Calu3 (cell line): ENCODE measurements around the gene FGR. TPM values are rescaled to one million over a fixed set of nuclear protein-coding genes. Genes with fewer than 3 reads are reported as not detected.

ENCODE experiments used
- BruUV-seq: library from RNA; stranded (reverse); fragments of 400-500 nt; replicated peaks from 2 replicates; lab custom pipeline; 2021; lab: Mats Ljungman, UMichigan
- CTCF ChIA-PET: fragments of 300-600 bp; sonication (Branson Sonifier 250); formaldehyde crosslinking; loops from one replicate; lab custom pipeline; 2022; ENCODE audit warnings: antibody characterized with exemption; lab: Charles Lee
- DNase-seq: peaks from one replicate; pipeline ENCODE4 v3.0.0; 2022
- H3K27ac Mint-ChIP-seq: one replicate; pipeline ENCODE4 v1.8.0; 2022; ENCODE audit warnings: mixed read lengths; ENCODE audit not compliant: unreplicated experiment
- H3K27me3 Mint-ChIP-seq: one replicate; pipeline ENCODE4 v1.8.0; 2022; ENCODE audit warnings: mixed read lengths; ENCODE audit not compliant: unreplicated experiment
- H3K36me3 Mint-ChIP-seq: one replicate; pipeline ENCODE4 v1.8.0; 2022; ENCODE audit warnings: mild to moderate bottlenecking, moderate library complexity, mixed read lengths; ENCODE audit not compliant: insufficient read depth, unreplicated experiment
- H3K4me1 Mint-ChIP-seq: one replicate; pipeline ENCODE4 v1.8.0; 2022; ENCODE audit warnings: mild to moderate bottlenecking, low read depth, mixed read lengths; ENCODE audit not compliant: unreplicated experiment
- H3K4me3 Mint-ChIP-seq: one replicate; pipeline ENCODE4 v1.8.0; 2022; ENCODE audit warnings: mild to moderate bottlenecking, low read depth, moderate library complexity, mixed read lengths; ENCODE audit not compliant: unreplicated experiment
- H3K9me3 Mint-ChIP-seq: one replicate; pipeline ENCODE4 v1.8.0; 2022; ENCODE audit warnings: low read depth, mixed read lengths; ENCODE audit not compliant: unreplicated experiment
- intact Hi-C: fragments of 100-400 bp; cut with micrococcal nuclease; formaldehyde crosslinking; loops from one replicate; pipeline ENCODE4 v1.10.0; 2022; ENCODE audit not compliant: unreplicated experiment
- total RNA-seq: library from RNA; stranded (reverse); gene quantifications from 2 replicates; pipeline ENCODE4 v1.2.3, GENCODE V29; 2022
- TF ChIP-seq, protein P1 (sequence below): fragments of 200-600 bp; IDR thresholded peaks from one replicate; pipeline ENCODE4 v1.8.0; 2022; ENCODE audit warnings: antibody characterized with exemption; ENCODE audit not compliant: unreplicated experiment

FGR gene
- total RNA-seq, 1 experiment from 2014 or later = not detected

DNA sequence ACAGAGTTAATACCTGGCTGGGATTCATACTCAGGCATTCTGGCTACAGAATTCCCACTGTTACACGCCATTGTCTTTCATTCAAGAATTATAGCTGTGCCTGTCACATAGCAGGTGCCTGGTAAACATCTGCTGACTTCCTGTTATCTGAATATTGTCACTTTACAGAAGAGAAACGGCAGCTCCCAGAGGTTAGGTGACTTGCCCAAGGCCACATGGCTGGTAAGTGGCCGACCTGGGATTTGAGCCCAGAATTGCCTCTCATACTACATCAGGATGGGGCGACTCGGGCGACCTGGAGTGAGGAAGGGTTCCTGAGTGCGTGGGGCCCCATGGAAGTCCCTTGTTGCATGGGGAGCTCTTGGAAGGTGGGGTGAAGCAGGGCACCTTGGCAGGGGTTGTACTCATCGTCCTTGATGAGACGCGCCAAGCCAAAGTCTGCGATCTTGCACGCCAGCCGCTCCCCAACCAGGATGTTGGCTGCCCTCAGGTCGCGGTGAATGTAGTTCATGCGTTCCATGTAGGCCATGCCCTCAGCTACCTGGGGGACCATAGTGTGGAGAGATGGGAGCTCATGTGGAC is 20.9 kb downstream of the FGR start:
- no peak overlapping the region for H3K4me3 Mint-ChIP-seq
- H3K27me3 Mint-ChIP-seq = peaks cover 36% of the 10 kb centered on the region
- TF ChIP-seq, protein P1, sequence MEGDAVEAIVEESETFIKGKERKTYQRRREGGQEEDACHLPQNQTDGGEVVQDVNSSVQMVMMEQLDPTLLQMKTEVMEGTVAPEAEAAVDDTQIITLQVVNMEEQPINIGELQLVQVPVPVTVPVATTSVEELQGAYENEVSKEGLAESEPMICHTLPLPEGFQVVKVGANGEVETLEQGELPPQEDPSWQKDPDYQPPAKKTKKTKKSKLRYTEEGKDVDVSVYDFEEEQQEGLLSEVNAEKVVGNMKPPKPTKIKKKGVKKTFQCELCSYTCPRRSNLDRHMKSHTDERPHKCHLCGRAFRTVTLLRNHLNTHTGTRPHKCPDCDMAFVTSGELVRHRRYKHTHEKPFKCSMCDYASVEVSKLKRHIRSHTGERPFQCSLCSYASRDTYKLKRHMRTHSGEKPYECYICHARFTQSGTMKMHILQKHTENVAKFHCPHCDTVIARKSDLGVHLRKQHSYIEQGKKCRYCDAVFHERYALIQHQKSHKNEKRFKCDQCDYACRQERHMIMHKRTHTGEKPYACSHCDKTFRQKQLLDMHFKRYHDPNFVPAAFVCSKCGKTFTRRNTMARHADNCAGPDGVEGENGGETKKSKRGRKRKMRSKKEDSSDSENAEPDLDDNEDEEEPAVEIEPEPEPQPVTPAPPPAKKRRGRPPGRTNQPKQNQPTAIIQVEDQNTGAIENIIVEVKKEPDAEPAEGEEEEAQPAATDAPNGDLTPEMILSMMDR = no peak
- H3K9me3 Mint-ChIP-seq = no peaks in the 10 kb centered on the region
- CTCF ChIA-PET = no interaction called here
- no TSS peak for BruUV-seq
- no peak overlapping the region for H3K27ac Mint-ChIP-seq
- no peak for DNase-seq
- H3K36me3 Mint-ChIP-seq = no peaks in the 10 kb centered on the region
- H3K4me1 Mint-ChIP-seq = no peaks in the 10 kb centered on the region
- intact Hi-C loops = no loop called here

- Mint-ChIP-seq H3K4me1 (no peaks in the 10 kb centered on the region), H3K9me3 (no peaks in the 10 kb centered on the region), H3K27me3 (peaks cover 22% of the 10 kb centered on the region), H3K4me3 (no peak overlapping the region), H3K36me3 (no peaks in the 10 kb centered on the region), H3K27ac (no peak overlapping the region)
- TF ChIP-seq, protein P1 = no peak
- intact Hi-C loops = no loop called here
- BruUV-seq = no TSS peak
- DNase-seq = no peak
- CTCF ChIA-PET = no interaction called here
Observed at GRCh38 chr1:27612718-27613117, 22.3 kb downstream of the FGR start.

DNA sequence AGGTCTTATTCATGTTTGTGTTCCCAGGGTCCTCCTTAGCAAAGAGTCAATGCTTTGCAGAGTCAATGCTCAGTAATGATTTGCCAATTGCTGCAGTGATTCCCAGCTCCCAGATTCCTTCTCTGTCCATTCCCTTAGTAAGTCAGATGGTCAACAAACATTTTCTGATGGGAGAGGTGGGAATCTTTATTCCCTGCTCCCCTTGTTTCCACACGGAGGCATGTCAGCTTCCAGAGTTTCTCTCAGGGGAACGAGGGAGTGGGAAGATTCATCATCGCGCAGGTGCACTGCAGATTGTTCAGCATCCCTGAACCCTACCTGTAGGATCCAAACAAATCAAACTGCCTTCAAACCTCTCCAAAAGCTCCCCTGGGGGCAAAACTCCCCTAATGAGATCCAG is 23.5 kb downstream of the FGR start:
- Mint-ChIP-seq H3K27ac (no peak overlapping the region), H3K4me1 (peaks cover 5% of the 10 kb centered on the region), H3K36me3 (no peaks in the 10 kb centered on the region), H3K9me3 (no peaks in the 10 kb centered on the region), H3K4me3 (no peak overlapping the region), H3K27me3 (peaks cover 10% of the 10 kb centered on the region)
- no TSS peak for BruUV-seq
- no peak for DNase-seq
- TF ChIP-seq, protein P1 = no peak
- CTCF ChIA-PET = interaction anchor here (1.0 to 1.6 kb wide), 2 partner anchors 11 to 52 kb away, joined by 3 to 5 read pairs; no protein-coding TSS in a partner anchor
- intact Hi-C loops = no loop called here

GRCh38 chr1:27609618-27610240 is 25.3 kb downstream of the FGR start:
- Mint-ChIP-seq H3K9me3 (no peaks in the 10 kb centered on the region), H3K27me3 (no peaks in the 10 kb centered on the region), H3K4me1 (peaks cover 18% of the 10 kb centered on the region), H3K27ac (no peak overlapping the region), H3K4me3 (no peak overlapping the region), H3K36me3 (peaks cover 6% of the 10 kb centered on the region)
- TF ChIP-seq, protein P1 = no peak
- CTCF ChIA-PET = interaction anchor here (1.6 kb wide), 1 partner anchor 53 kb away, joined by 3 read pairs; no protein-coding TSS in a partner anchor
- no TSS peak for BruUV-seq
- DNase-seq = no peak
- intact Hi-C loops = loop anchor here (5.0 kb wide), 2 partner anchors 192 to 207 kb away; no protein-coding TSS in a partner anchor
